Small intestine (tissue), 7 donors: ENCODE measurements around the gene LTBP1. TPM values are rescaled to one million over a fixed set of nuclear protein-coding genes. Genes with fewer than 3 reads are reported as not detected.

ENCODE experiments used
- DNase-seq, 2 donors: peaks; one replicate each; pipeline versions ENCODE4 v3.0.0 to v3.0.0-alpha.2; 2013
- FAIRE-seq: peaks from 2 replicates; lab custom pipeline; 2012; peaks lifted over from hg19 to GRCh38; lab: Jason Lieb, UNC
- H3K27ac ChIP-seq, 3 donors: one replicate each; pipeline ENCODE4 v1.5.1; 2013; ENCODE audit warnings: low read length in 2 of 3, mild to moderate bottlenecking in 2 of 3, control low read depth in 1 of 3, inconsistent platforms in 1 of 3, low read depth in 1 of 3, moderate library complexity in 1 of 3
- H3K27me3 ChIP-seq, 3 donors: one replicate each; pipeline ENCODE4 v1.6.1; 2013; ENCODE audit warnings: low read length in 3 of 3, inconsistent platforms in 1 of 3; ENCODE audit not compliant: control insufficient read depth in 3 of 3, insufficient read depth in 3 of 3
- H3K36me3 ChIP-seq, 3 donors: one replicate each; pipeline ENCODE4 v1.6.1; 2013; ENCODE audit warnings: low read length in 3 of 3, inconsistent platforms in 1 of 3, low read depth in 1 of 3, mild to moderate bottlenecking in 1 of 3, moderate library complexity in 1 of 3; ENCODE audit not compliant: control insufficient read depth in 3 of 3, insufficient read depth in 2 of 3
- H3K4me1 ChIP-seq, 3 donors: one replicate each; pipeline ENCODE4 v1.6.1; 2013; ENCODE audit warnings: low read length in 2 of 3, inconsistent platforms in 1 of 3, low read depth in 1 of 3, mild to moderate bottlenecking in 1 of 3, moderate library complexity in 1 of 3; ENCODE audit not compliant: control insufficient read depth in 3 of 3, insufficient read depth in 2 of 3
- H3K4me3 ChIP-seq, 3 donors: one replicate each; pipeline ENCODE4 v1.5.1; 2013; ENCODE audit warnings: low read length in 3 of 3, control low read depth in 1 of 3, inconsistent platforms in 1 of 3, low read depth in 1 of 3, mild to moderate bottlenecking in 1 of 3, moderate library complexity in 1 of 3
- H3K9me3 ChIP-seq, 2 donors: one replicate each; pipeline ENCODE4 v1.6.1; 2013; ENCODE audit warnings: low read depth in 1 of 2, low read length in 1 of 2; ENCODE audit not compliant: control insufficient read depth in 2 of 2, insufficient read depth in 1 of 2
- WGBS, 3 donors: extraction: QIAGEN DNeasy Blood & Tissue Kit; methylation state at CpG; one replicate each; pipeline ENCODE4 v1.1.7; 2013; 5-methylcytosine and 5-hydroxymethylcytosine counted together
- polyA plus RNA-seq, 4 donors: library from polyadenylated mRNA; stranded (reverse) in 3 of 4; unstranded in 1 of 4; fragments of 200-250 nt in 3 of 4; fragments of 120-200 nt in 1 of 4; gene quantifications; one replicate each; pipeline versions ENCODE4 v1.2.1 to v1.2.3, GENCODE V29; 2013
- donor health status: healthy with polysubstance abuse.
- donor health status: control.
- donor health status: control.
- donor health status: Bipolar disorder and iron deficiency.
- donor health status: healthy.

LTBP1 gene
- polyA plus RNA-seq, 4 donors: 0.67 to 12.1 (median 6.1) TPM

GRCh38 chr2:32937602-32938448 lies 8.9 kb upstream of the LTBP1 start:
- peaks cover 0 to 6% (median 0%) of the 10 kb centered on the region in 3 donors for H3K27me3 ChIP-seq
- no peaks in the 10 kb centered on the region for H3K9me3 ChIP-seq
- WGBS, 3 donors: 37 to 51% (median 39%) methylated on average over 13 of the region's 13 CpGs
- FAIRE-seq: no peak
- H3K36me3 ChIP-seq: no peaks in the 10 kb centered on the region
- peak in 1 of 2 donors; percentile 16 for DNase-seq
- H3K4me1 ChIP-seq: no peaks in the 10 kb centered on the region
- no peak overlapping the region for H3K4me3 ChIP-seq
- no peak overlapping the region for H3K27ac ChIP-seq

- H3K4me3 ChIP-seq: no peak overlapping the region
- H3K27me3 ChIP-seq: peaks cover 0 to 7% (median 0%) of the 10 kb centered on the region in 3 donors
- no peak for FAIRE-seq
- DNase-seq: no peak
- no peaks in the 10 kb centered on the region for H3K36me3 ChIP-seq
- WGBS, 3 donors: 89 to 95% (median 94%) methylated on average over 3 of the region's 3 CpGs
- H3K9me3 ChIP-seq: no peaks in the 10 kb centered on the region
- no peaks in the 10 kb centered on the region for H3K4me1 ChIP-seq
- no peak overlapping the region for H3K27ac ChIP-seq
Observed at GRCh38 chr2:32938934-32939333, 7.8 kb upstream of the LTBP1 start.

GRCh38 chr2:32940316-32940997 lies 6.3 kb upstream of the LTBP1 start:
- no peaks in the 10 kb centered on the region for H3K36me3 ChIP-seq

GRCh38 chr2:32941944-32942690 lies 4.6 kb upstream of the LTBP1 start:
- no peak overlapping the region for H3K4me3 ChIP-seq
- peaks cover 0 to 13% (median 0%) of the 10 kb centered on the region in 3 donors for H3K27me3 ChIP-seq
- H3K9me3 ChIP-seq: no peaks in the 10 kb centered on the region
- no peaks in the 10 kb centered on the region for H3K36me3 ChIP-seq
- H3K4me1 ChIP-seq: peaks cover 0 to 2% (median 0%) of the 10 kb centered on the region in 3 donors
- FAIRE-seq (no peak), DNase-seq (no peak)
- no peak overlapping the region for H3K27ac ChIP-seq
- 89 to 95% (median 93%) methylated on average over 8 of the region's 8 CpGs for WGBS, 3 donors

More at GRCh38 chr2:32940316-32940997, 6.3 kb upstream of the LTBP1 start:
- no peak overlapping the region for H3K27ac ChIP-seq
- no peaks in the 10 kb centered on the region for H3K4me1 ChIP-seq
- DNase-seq: no peak
- H3K4me3 ChIP-seq: no peak overlapping the region
- 89 to 94% (median 91%) methylated on average over 7 to 8 of the region's 8 CpGs for WGBS, 3 donors
- no peak for FAIRE-seq
- no peaks in the 10 kb centered on the region for H3K9me3 ChIP-seq
- peaks cover 0 to 12% (median 0%) of the 10 kb centered on the region in 3 donors for H3K27me3 ChIP-seq

GRCh38 chr2:32942793-32943485 lies 3.8 kb upstream of the LTBP1 start:
- Histone ChIP-seq H3K36me3 (no peaks in the 10 kb centered on the region), H3K9me3 (no peaks in the 10 kb centered on the region), H3K4me1 (peaks cover 0 to 3% (median 0%) of the 10 kb centered on the region in 3 donors), H3K4me3 (no peak overlapping the region), H3K27ac (no peak overlapping the region), H3K27me3 (peaks cover 0 to 10% (median 0%) of the 10 kb centered on the region in 3 donors)
- no peak for FAIRE-seq
- 77 to 86% (median 82%) methylated on average over 4 of the region's 4 CpGs for WGBS, 3 donors
- peak in 1 of 2 donors; percentile 14 for DNase-seq

GRCh38 chr2:32945286-32945685 lies 1.5 kb upstream of the LTBP1 start:
- no peak overlapping the region for H3K4me3 ChIP-seq
- no peaks in the 10 kb centered on the region for H3K36me3 ChIP-seq
- peaks cover 0 to 5% (median 0%) of the 10 kb centered on the region in 3 donors for H3K4me1 ChIP-seq
- 69 to 88% (median 73%) methylated on average over 2 of the region's 2 CpGs for WGBS, 3 donors
- no peak for FAIRE-seq
- DNase-seq: peak in 1 of 2 donors; percentile 25
- H3K27ac ChIP-seq: no peak overlapping the region
- H3K27me3 ChIP-seq: peaks cover 0 to 20% (median 2%) of the 10 kb centered on the region in 3 donors
- no peaks in the 10 kb centered on the region for H3K9me3 ChIP-seq

GRCh38 chr2:32947076-32947483 lies 327 bp downstream of the LTBP1 start:
- 1% methylated on average over 31 to 52 of the region's 52 CpGs for WGBS, 3 donors
- DNase-seq (peak in 1 of 2 donors; percentile 7), FAIRE-seq (no peak)
- Histone ChIP-seq H3K9me3 (no peaks in the 10 kb centered on the region), H3K27ac (peak overlapping the region in 1 of 3 donors; percentile 13), H3K4me1 (peaks cover 0 to 5% (median 0%) of the 10 kb centered on the region in 3 donors), H3K36me3 (no peaks in the 10 kb centered on the region), H3K4me3 (peak overlapping the region; percentile 41 to 66 (median 59)), H3K27me3 (peaks cover 0 to 20% (median 2%) of the 10 kb centered on the region in 3 donors)
